ENCODE data around the gene UBA5.

UBA5 gene

DNA sequence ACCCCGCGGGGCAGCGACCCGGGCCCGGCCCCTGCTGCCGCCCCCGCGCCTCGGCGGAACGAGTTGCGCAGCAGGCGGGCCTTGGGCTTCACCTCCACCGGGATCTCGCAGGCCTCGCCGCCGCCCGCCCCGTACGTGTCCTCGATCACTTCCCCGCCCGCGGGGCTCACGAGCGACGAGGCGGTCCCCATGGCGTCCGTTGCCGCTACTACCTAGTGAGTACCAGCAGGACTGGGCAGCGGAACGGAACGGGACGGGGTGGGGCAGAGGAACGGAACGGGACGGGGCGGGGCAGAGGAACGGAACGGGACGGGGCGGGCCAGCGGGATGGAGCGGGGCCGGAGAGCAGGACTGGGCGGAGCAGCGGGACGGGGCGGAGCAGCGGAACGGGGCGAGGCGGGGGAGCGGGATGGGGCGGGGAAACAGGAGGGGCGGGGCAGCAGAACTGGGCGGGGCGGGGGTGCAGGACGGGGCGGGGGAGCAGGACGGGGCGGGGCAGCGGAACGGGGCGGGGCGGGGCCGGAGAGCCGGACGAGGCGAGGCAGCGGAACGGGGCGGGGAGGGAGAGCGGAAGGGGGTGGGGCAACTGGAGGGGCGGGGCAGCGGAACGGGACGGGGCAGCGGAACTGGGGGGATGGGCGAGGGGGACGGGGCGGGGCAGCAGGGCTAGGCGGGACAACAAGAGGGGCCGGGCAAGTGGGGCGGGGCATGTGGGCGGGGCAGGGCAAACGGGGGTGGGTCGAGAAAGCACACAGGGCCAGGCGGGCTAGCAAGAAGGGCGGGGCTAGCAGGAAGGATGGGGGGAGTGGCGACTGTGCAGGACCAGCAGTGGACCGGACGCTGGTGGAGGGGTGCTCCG lies 62.3 kb downstream of the UBA5 start, which contains the start of gene NPHP3:
Gene NPHP3 (minus strand): TSS at position 245 of the 859 bp plus-strand sequence. CDS start 54 bp downstream, at position 191.
- Histone ChIP-seq H3K36me3 (no peaks in the 10 kb centered on the region), H3K4me1 (peaks cover 4% of the 10 kb centered on the region; the same call in 1 of the 2 replicates), H3K9me3 (no peaks in the 10 kb centered on the region), H3K4me3 (ENCODE audit: low read depth, low read length) (peak within 1 kb of the TSS; percentile 69), H3K27me3 (no peaks in the 10 kb centered on the region)
- TF ChIP-seq, protein P1, sequence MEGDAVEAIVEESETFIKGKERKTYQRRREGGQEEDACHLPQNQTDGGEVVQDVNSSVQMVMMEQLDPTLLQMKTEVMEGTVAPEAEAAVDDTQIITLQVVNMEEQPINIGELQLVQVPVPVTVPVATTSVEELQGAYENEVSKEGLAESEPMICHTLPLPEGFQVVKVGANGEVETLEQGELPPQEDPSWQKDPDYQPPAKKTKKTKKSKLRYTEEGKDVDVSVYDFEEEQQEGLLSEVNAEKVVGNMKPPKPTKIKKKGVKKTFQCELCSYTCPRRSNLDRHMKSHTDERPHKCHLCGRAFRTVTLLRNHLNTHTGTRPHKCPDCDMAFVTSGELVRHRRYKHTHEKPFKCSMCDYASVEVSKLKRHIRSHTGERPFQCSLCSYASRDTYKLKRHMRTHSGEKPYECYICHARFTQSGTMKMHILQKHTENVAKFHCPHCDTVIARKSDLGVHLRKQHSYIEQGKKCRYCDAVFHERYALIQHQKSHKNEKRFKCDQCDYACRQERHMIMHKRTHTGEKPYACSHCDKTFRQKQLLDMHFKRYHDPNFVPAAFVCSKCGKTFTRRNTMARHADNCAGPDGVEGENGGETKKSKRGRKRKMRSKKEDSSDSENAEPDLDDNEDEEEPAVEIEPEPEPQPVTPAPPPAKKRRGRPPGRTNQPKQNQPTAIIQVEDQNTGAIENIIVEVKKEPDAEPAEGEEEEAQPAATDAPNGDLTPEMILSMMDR (IDR thresholded peaks at IDR 0.05; ENCODE audit: low read depth, low read length) = no peak
- DNase-seq = peak; percentile 99

DNA sequence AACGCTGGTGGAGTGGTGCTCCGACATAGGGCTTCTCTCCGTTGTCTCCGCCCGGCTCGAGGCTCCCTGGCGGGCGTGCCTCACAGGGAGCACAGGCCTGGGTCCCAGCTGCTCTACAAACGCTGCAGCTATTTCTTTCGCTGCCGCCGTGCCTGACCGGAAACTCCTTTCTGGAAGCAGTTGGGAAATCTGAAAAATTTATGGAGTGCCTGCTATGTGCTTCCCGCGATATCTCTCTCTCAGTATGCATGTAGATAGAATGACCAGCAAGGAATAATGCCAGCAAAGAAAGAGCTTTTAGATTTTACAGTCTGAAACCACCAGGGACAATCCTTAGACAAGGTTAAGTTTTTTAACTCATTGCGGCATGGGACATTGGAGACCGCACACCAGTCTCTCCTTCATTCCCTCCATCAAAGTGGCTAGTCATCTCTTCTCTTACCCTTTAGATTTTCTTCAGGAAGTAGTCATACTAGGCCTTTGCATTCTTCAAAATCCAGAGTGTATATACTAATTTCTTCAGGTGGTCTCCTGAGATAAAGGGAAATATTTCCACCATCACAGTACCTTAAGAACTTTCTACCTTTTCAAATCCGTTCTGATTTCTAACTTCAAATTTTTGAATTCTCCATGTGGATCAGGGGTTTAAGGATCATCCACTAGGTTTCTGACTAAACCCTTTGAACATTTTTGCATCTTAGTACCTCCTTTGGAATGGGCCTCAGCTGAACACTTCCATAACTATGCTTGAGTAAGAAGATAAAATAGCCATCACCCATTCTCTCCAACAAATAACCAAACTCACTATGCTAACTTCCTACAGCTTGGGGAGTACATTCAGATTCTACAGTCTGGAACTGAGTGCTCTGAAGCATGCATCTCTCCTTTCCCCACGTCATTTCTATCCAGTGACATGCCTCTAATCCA lies 63.2 kb downstream of the UBA5 start:
- H3K4me1 ChIP-seq = peaks cover 4% of the 10 kb centered on the region; the same call in 1 of the 2 replicates
- H3K4me3 ChIP-seq (ENCODE audit: low read depth, low read length) = peak overlapping the region; percentile 69
- H3K27me3 ChIP-seq = no peaks in the 10 kb centered on the region
- no peak for DNase-seq
- TF ChIP-seq, protein P1 (IDR thresholded peaks at IDR 0.05; ENCODE audit: low read depth, low read length) = no peak
- no peaks in the 10 kb centered on the region for H3K36me3 ChIP-seq
- H3K9me3 ChIP-seq = no peaks in the 10 kb centered on the region

DNA sequence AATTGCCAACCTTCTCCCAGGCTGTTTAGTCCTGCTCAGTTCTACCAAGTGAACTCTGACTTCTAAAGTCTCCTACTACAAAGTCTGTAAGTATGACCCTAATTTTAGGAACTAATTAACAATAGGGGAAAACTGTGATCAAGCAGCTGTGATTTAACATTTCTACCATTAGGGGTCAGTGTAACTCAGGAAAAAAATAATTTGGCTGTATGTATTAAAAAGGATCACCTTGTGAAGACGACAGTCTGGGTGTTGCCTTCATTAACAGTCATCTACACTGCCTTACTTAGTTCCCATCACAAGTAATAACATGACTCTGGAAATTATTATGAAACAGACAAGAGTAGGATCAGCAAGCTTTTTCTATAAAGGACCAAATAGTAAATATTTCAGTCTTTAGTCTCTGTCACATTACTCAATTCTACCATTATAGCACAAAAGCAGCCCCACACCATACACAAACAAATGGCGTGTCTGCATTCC lies 66.3 kb downstream of the UBA5 start:
- no peak for DNase-seq
- H3K36me3 ChIP-seq = no peaks in the 10 kb centered on the region

More for the DNA sequence above, 66.3 kb downstream of the UBA5 start:
- no peaks in the 10 kb centered on the region for H3K9me3 ChIP-seq
- TF ChIP-seq, protein P1 (IDR thresholded peaks at IDR 0.05; ENCODE audit: low read depth, low read length) = peak; percentile 63
- H3K4me1 ChIP-seq = peaks cover 3% of the 10 kb centered on the region
- no peaks in the 10 kb centered on the region for H3K27me3 ChIP-seq
- H3K4me3 ChIP-seq (ENCODE audit: low read depth, low read length) = no peak overlapping the region

Measured in BE2C (cell line).